Stimulated activated memory B cell treated with anti-CD40 and anti-IgM and Interleukin-4, amounts not matched to agents 10 μg/mL and 1 μg/mL and 100 μg/mL, for 72 hours (primary cell): ENCODE results near the gene MYL2.
"Not testable (repeated sequence)": the region's sequence is repeated elsewhere in the genome, so short reads cannot be mapped to it uniquely, and the experiment has no call there.

Experiments
- ATAC-seq: fragments of 150-1000 bp; cut with Tn5 transposase; 2 replicates; pipeline ENCODE4 v1.10.0; 2021
- H3K27ac Mint-ChIP-seq: one replicate; pipeline ENCODE4 v1.8.0; 2022; ENCODE audit warnings: mild to moderate bottlenecking, mixed read lengths
- H3K27me3 Mint-ChIP-seq: one replicate; pipeline ENCODE4 v1.8.0; 2022; ENCODE audit warnings: mixed read lengths
- H3K36me3 Mint-ChIP-seq: one replicate; pipeline ENCODE4 v1.8.0; 2022; ENCODE audit warnings: mixed read lengths
- H3K4me1 Mint-ChIP-seq: one replicate; pipeline ENCODE4 v1.8.0; 2022; ENCODE audit warnings: mixed read lengths
- H3K4me3 Mint-ChIP-seq: one replicate; pipeline ENCODE4 v1.8.0; 2022; ENCODE audit warnings: mild to moderate bottlenecking, moderate library complexity, mixed read lengths
- H3K9me3 Mint-ChIP-seq: one replicate; pipeline ENCODE4 v1.8.0; 2022; ENCODE audit warnings: mixed read lengths

Gene MYL2

DNA sequence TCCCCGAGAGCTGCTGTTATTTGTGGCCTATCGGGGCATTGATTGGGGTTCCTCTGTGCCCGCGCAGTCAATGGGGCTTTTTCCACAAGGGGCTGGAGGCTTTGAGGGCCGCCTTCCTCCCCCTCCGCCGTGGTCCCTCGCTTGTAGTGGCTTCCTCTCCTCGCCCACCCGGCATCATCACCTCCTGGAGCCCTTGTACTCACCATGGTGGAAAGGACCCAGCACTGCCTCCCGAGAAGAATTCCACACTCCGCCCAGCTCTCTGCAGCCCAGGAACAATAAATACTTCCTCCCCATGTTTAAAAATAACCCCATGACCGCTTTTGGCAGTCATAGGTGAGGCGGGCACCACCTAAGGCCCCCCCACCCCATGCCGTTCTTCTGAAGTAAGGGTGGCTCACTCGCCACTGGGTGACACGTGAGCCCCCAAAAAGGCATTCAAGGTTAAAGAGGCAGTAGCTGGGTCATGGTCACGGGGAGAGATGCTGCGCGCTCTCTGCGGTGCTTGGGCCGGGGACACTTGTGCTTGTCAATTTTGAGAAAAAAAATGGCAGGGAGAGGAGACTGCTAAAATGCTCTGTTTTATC is at the start of gene MYL2:
TSS of gene MYL2 (minus strand) at position 256 of the 587 bp plus-strand sequence. CDS start at position 206, 50 bp downstream.
- ATAC-seq = no peak
- no peaks in the 10 kb centered on the region for H3K27me3 Mint-ChIP-seq
- H3K27ac Mint-ChIP-seq = no peak within 1 kb of the TSS
- no peaks in the 10 kb centered on the region for H3K36me3 Mint-ChIP-seq
- no peak within 1 kb of the TSS for H3K4me3 Mint-ChIP-seq
- peaks cover 15% of the 10 kb centered on the region for H3K4me1 Mint-ChIP-seq
- no peaks in the 10 kb centered on the region for H3K9me3 Mint-ChIP-seq

GRCh38 chr12:110966081-110966760 is 45.8 kb upstream of the MYL2 start:
- H3K9me3 Mint-ChIP-seq = peaks cover 2% of the 10 kb centered on the region
- H3K4me3 Mint-ChIP-seq = no peak overlapping the region
- peaks cover 43% of the 10 kb centered on the region for H3K27me3 Mint-ChIP-seq
- no peak for ATAC-seq
- no peak overlapping the region for H3K27ac Mint-ChIP-seq
- no peaks in the 10 kb centered on the region for H3K36me3 Mint-ChIP-seq
- no peaks in the 10 kb centered on the region for H3K4me1 Mint-ChIP-seq

DNA sequence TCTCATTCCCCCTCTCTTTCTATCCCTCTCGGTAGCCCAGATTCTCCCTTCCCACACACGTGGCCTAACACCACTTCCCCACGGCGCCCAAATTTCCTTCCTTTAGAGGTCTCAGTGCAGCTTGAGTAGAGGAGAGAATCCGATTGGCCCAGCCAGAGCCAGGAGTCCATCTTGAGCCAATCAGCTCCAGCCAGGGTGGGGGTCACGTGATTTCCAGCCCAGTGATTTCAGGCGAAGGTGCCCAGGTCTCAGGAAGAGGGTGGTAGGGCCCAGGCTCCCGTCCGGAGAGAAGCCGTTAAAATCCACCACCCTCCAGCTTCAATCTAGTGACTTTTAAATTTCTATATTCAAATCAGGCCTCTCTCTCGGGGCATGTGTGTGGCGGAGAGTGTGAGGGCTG is 45.2 kb upstream of the MYL2 start:
- no peaks in the 10 kb centered on the region for H3K36me3 Mint-ChIP-seq
- ATAC-seq = no peak
- H3K27me3 Mint-ChIP-seq = peaks cover 48% of the 10 kb centered on the region
- H3K9me3 Mint-ChIP-seq = peaks cover 3% of the 10 kb centered on the region
- H3K4me1 Mint-ChIP-seq = no peaks in the 10 kb centered on the region
- H3K27ac Mint-ChIP-seq = no peak overlapping the region
- H3K4me3 Mint-ChIP-seq = no peak overlapping the region

GRCh38 chr12:110960795-110961194 is 40.4 kb upstream of the MYL2 start:
- Mint-ChIP-seq H3K4me3 (no peak overlapping the region), H3K27ac (no peak overlapping the region), H3K36me3 (no peaks in the 10 kb centered on the region), H3K27me3 (peaks cover 64% of the 10 kb centered on the region), H3K9me3 (peaks cover 3% of the 10 kb centered on the region), H3K4me1 (no peaks in the 10 kb centered on the region)
- ATAC-seq = no peak

GRCh38 chr12:110957652-110958051 is 37.3 kb upstream of the MYL2 start:
- H3K27ac Mint-ChIP-seq = no peak overlapping the region
- H3K27me3 Mint-ChIP-seq = peaks cover 40% of the 10 kb centered on the region
- no peaks in the 10 kb centered on the region for H3K4me1 Mint-ChIP-seq
- peaks cover 3% of the 10 kb centered on the region for H3K9me3 Mint-ChIP-seq
- no peaks in the 10 kb centered on the region for H3K36me3 Mint-ChIP-seq
- no peak overlapping the region for H3K4me3 Mint-ChIP-seq
- no peak for ATAC-seq

DNA sequence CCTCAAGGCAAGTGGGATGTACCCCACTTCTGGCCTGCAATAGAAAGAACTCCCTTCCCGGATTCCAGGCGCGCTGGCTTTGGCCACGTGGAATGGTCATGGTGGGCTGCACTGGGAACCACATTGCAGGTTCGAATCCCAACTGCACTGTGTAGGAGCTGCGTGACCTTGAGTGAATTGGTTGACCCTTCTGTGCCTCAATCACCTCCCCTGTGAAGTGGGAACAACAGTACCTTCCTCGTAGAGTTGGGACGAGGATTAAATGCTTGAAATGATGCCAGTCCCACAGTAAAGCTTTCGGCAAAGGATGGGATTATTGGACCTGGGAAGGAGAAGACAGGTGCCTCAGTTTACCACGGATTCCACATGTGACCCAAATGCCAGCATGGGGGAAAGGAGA is 36.8 kb upstream of the MYL2 start:
- no peak for ATAC-seq
- H3K27me3 Mint-ChIP-seq = peaks cover 40% of the 10 kb centered on the region
- H3K36me3 Mint-ChIP-seq = no peaks in the 10 kb centered on the region
- no peak overlapping the region for H3K4me3 Mint-ChIP-seq
- H3K4me1 Mint-ChIP-seq = no peaks in the 10 kb centered on the region
- peaks cover 3% of the 10 kb centered on the region for H3K9me3 Mint-ChIP-seq
- no peak overlapping the region for H3K27ac Mint-ChIP-seq

- H3K4me3 Mint-ChIP-seq, H3K27ac Mint-ChIP-seq, H3K4me1 Mint-ChIP-seq, ATAC-seq, H3K27me3 Mint-ChIP-seq, H3K9me3 Mint-ChIP-seq, H3K36me3 Mint-ChIP-seq: not testable (repeated sequence)
Measured at GRCh38 chr12:110950867-110951266, 30.5 kb upstream of the MYL2 start.

DNA sequence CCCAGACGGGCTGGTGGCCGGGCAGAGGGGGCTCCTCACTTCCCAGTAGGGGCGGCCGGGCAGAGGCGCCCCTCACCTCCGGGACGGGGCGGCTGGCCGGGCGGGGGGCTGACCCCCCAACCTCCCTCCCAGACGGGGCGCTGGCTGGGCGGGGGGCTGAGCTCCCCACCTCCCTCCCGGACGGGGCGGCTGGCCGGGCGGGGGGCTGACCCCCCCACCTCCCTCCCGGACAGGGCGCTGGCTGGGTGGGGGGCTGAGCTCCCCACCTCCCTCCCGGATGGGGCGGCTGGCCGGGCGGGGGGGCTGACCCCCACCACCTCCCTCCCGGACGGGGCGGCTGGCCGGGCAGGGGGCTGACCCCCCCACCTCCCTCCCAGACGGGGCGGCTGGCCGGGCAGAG is 30.1 kb upstream of the MYL2 start:
- not testable (repeated sequence) for H3K4me1 Mint-ChIP-seq, H3K9me3 Mint-ChIP-seq, H3K36me3 Mint-ChIP-seq, H3K27ac Mint-ChIP-seq, ATAC-seq, H3K4me3 Mint-ChIP-seq, H3K27me3 Mint-ChIP-seq

GRCh38 chr12:110948041-110948440 is 27.7 kb upstream of the MYL2 start:
- Mint-ChIP-seq H3K27ac (no peak overlapping the region), H3K4me3 (no peak overlapping the region), H3K9me3 (peaks cover 12% of the 10 kb centered on the region), H3K27me3 (peaks cover 8% of the 10 kb centered on the region), H3K36me3 (no peaks in the 10 kb centered on the region), H3K4me1 (no peaks in the 10 kb centered on the region)
- no peak for ATAC-seq

DNA sequence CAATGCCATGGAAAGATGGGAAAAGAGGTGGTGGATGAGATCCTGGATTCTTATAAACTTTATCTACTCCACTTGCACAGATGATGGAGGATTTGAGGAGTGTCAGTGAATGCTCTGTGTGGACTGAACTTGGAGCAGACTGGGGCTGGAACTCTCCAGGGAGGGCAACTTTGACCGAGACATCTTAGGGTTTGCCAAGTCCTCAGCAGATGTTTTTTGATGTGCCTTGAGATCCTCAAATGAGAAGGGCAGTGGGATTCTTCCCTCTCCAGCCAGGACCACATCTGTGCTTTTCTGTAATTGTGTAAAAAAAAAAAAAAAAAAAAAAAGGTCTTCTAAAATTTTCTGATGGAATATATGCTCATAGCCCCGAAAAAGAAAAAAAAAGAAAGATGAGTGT is 23.0 kb upstream of the MYL2 start:
- Mint-ChIP-seq H3K36me3 (no peaks in the 10 kb centered on the region), H3K27me3 (peaks cover 18% of the 10 kb centered on the region), H3K27ac (no peak overlapping the region)

GRCh38 chr12:110941391-110941790 is 21.0 kb upstream of the MYL2 start:
- ATAC-seq = no peak
- Mint-ChIP-seq H3K27ac (no peak overlapping the region), H3K36me3 (no peaks in the 10 kb centered on the region), H3K27me3 (peaks cover 32% of the 10 kb centered on the region), H3K4me3 (no peak overlapping the region), H3K4me1 (peaks cover 8% of the 10 kb centered on the region), H3K9me3 (peaks cover 5% of the 10 kb centered on the region)

More for the DNA sequence above, 23.0 kb upstream of the MYL2 start:
- ATAC-seq = no peak
- peaks cover 11% of the 10 kb centered on the region for H3K9me3 Mint-ChIP-seq
- H3K4me1 Mint-ChIP-seq = no peaks in the 10 kb centered on the region
- H3K4me3 Mint-ChIP-seq = no peak overlapping the region

DNA sequence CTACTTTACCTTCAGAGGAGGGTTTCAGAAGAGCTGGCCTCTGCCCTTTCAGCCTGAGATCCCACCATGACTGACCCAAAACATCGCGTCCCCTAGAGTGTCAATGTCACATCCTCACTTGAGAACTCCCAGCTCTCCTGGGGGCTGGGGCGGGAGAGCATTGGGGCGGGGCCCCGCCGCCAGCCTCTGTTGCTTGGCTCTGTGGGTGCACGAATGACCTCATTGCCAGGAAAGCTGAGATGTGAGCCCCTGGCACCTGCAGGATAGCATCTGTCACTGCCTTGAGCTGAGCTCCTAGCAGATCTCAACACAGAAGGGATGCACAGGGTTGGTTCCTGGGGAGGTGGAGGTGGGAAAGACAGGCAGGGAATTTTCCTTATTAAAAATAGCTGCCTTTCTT is 20.6 kb upstream of the MYL2 start:
- no peak overlapping the region for H3K4me3 Mint-ChIP-seq
- H3K27ac Mint-ChIP-seq = no peak overlapping the region
- peaks cover 3% of the 10 kb centered on the region for H3K9me3 Mint-ChIP-seq
- no peaks in the 10 kb centered on the region for H3K36me3 Mint-ChIP-seq
- peaks cover 8% of the 10 kb centered on the region for H3K4me1 Mint-ChIP-seq
- ATAC-seq = no peak
- H3K27me3 Mint-ChIP-seq = peaks cover 35% of the 10 kb centered on the region

DNA sequence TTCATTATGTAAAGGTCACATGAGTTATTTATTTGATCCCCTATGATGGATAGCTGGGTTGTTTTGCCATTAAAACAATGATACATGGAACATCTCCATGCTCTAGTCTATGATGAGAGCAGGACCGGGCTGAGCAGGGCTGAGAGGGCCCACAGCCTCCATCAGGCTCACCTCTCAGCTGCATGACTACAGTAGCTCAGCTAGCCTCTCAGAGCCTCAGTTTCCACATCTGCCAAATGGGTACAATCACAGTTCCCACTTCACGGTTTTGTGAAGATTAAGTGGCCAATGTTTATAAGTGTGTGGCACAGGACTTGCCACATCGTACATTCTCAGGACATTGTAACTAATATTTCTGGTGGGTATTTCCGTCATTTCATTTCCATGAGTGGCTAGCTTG is 19.9 kb upstream of the MYL2 start:
- Mint-ChIP-seq H3K4me1 (peaks cover 8% of the 10 kb centered on the region), H3K36me3 (no peaks in the 10 kb centered on the region), H3K27ac (no peak overlapping the region)

DNA sequence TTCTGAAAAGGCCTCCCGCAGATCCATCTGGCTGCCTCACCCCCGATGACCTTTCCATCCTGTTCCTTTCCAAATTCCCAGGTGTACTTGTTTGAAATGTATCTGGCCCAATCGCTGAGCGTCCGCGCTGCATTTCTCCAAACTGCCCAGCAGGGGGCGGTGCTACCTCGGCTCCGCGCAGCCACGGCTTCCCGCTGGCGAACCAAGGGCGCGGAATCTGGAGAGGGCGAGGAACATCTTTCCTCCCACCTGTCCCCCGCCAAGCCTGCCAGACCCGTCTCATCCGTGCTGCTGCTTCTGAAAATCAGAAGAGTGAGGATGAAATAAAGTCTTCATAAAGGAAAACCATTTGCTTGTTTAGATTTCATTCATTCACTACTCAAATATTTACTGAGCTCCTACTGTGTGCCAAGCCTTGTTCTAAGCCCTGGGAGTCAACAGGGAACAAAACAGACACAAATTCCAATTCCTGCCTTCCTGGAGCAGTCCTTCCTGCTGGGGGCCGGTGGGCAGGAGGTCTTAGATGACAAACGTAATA is 16.8 kb upstream of the MYL2 start:
- H3K36me3 Mint-ChIP-seq = no peaks in the 10 kb centered on the region
- H3K27ac Mint-ChIP-seq = no peak overlapping the region
- H3K9me3 Mint-ChIP-seq = no peaks in the 10 kb centered on the region
- peak overlapping the region; percentile 60 for H3K4me3 Mint-ChIP-seq
- ATAC-seq = no peak
- H3K4me1 Mint-ChIP-seq = peaks cover 8% of the 10 kb centered on the region
- peaks cover 36% of the 10 kb centered on the region for H3K27me3 Mint-ChIP-seq

More for the DNA sequence above, 19.9 kb upstream of the MYL2 start:
- no peak for ATAC-seq
- peaks cover 3% of the 10 kb centered on the region for H3K9me3 Mint-ChIP-seq
- no peak overlapping the region for H3K4me3 Mint-ChIP-seq
- peaks cover 35% of the 10 kb centered on the region for H3K27me3 Mint-ChIP-seq

GRCh38 chr12:110936367-110937103 is 16.2 kb upstream of the MYL2 start:
- H3K27me3 Mint-ChIP-seq = peaks cover 30% of the 10 kb centered on the region
- H3K27ac Mint-ChIP-seq = no peak overlapping the region
- no peaks in the 10 kb centered on the region for H3K36me3 Mint-ChIP-seq
- ATAC-seq = no peak
- H3K9me3 Mint-ChIP-seq = no peaks in the 10 kb centered on the region
- H3K4me3 Mint-ChIP-seq = no peak overlapping the region
- H3K4me1 Mint-ChIP-seq = peaks cover 8% of the 10 kb centered on the region
